ENCODE results near the gene GPAM.

GRCh38 chr10:112202076-112202475 lies 18.5 kb upstream of the GPAM start:
- TF ChIP-seq POLR2AphosphoS5 (IDR thresholded peaks at IDR 0.05; ENCODE audit: low read depth, low read length) (no peak), POLR2A (IDR thresholded peaks at IDR 0.05; ENCODE audit: low read depth, low read length) (no peak)

All from GM12892 (cell line).